Measurements from ENCODE around the gene NAPSA. TPM values are rescaled to one million over a fixed set of nuclear protein-coding genes. Genes with fewer than 3 reads are reported as not detected.
A peak's percentile ranks its signal among the peaks of the same experiment; 100 is the strongest.

NAPSA gene
- total RNA-seq, 1 donor from 2014 or later = not detected

DNA sequence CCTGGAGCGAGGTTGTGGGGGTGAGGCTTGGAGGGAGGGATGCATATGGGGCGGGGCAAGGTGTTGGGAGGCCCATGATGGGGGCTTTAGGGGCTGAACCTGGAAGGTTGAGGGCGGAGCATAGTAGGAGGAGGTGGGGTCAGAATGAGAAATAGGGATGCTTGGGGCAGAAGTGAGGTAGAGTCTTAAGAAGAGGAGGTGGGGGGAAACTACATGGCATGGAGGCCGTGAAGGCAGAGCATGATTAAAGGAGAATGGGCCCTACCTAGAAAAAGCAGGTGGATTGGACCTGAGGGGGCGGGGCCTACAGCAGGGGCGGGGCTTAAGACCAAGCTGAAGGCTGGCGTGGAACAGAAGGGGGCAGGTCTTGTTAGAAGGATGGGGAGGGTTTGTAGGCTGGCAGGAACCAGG lies 11.6 kb upstream of the NAPSA start:
- Mint-ChIP-seq H3K4me1 (ENCODE audit: unreplicated experiment) (peaks cover 4% of the 10 kb centered on the region), H3K36me3 (ENCODE audit: low read depth, unreplicated experiment) (peaks cover 27% of the 10 kb centered on the region), H3K4me3 (ENCODE audit: unreplicated experiment) (peak overlapping the region; percentile 81), H3K27me3 (ENCODE audit: unreplicated experiment) (peaks cover 14% of the 10 kb centered on the region), H3K27ac (ENCODE audit: unreplicated experiment) (peak overlapping the region; percentile 25), H3K9me3 (ENCODE audit: unreplicated experiment) (no peaks in the 10 kb centered on the region)
- no peak for DNase-seq (ENCODE audit: low spot score)
- TF ChIP-seq, protein P1, sequence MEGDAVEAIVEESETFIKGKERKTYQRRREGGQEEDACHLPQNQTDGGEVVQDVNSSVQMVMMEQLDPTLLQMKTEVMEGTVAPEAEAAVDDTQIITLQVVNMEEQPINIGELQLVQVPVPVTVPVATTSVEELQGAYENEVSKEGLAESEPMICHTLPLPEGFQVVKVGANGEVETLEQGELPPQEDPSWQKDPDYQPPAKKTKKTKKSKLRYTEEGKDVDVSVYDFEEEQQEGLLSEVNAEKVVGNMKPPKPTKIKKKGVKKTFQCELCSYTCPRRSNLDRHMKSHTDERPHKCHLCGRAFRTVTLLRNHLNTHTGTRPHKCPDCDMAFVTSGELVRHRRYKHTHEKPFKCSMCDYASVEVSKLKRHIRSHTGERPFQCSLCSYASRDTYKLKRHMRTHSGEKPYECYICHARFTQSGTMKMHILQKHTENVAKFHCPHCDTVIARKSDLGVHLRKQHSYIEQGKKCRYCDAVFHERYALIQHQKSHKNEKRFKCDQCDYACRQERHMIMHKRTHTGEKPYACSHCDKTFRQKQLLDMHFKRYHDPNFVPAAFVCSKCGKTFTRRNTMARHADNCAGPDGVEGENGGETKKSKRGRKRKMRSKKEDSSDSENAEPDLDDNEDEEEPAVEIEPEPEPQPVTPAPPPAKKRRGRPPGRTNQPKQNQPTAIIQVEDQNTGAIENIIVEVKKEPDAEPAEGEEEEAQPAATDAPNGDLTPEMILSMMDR (IDR thresholded peaks at IDR 0.05; ENCODE audit: unreplicated experiment) = no peak

DNA sequence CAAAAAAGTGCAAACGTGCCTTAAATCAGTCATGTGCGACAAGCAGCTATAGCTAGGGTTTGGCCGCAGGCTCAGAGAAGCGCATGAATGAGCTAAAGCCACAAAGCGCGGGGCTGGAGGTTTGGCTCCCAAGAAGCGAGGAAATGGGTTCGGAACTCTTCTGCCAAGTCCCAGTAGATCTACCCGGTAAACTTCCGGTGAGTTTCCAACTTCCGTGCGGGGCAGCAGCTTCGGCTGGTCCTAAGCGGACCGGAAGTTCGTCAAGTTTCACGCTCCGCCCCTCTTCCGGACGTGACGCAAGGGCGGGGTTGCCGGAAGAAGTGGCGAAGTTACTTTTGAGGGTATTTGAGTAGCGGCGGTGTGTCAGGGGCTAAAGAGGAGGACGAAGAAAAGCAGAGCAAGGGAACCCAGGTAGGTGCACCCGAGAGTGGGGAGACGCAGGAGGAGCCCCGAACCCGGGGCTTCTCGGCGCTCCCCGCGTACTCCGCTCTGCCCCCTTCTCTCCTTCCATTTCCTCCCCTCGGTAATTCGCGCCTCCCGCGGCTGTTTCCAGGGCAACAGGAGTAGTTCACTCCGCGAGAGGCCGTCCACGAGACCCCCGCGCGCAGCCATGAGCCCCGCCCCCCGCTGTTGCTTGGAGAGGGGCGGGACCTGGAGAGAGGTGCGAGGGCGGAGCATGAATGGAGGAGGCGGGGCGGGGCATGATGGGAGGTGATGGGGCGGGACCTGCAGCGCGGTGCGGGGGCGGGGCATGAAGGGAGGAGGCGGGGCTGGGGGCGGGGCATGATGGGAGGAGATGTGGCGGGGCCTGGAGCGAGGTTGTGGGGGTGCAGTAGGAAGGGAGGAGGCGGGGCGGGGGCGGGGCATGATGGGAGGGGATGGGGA lies 11.0 kb upstream of the NAPSA start, which contains the start of gene NR1H2:
TSS of gene NR1H2 (plus strand) at position 292 of the 885 bp plus-strand sequence. CDS start 1,149 bp downstream, outside the sequence.
- peak within 1 kb of the TSS; percentile 98 for H3K4me3 Mint-ChIP-seq (ENCODE audit: unreplicated experiment)
- DNase-seq (ENCODE audit: low spot score) = peak; percentile 85
- TF ChIP-seq, protein P1 (IDR thresholded peaks at IDR 0.05; ENCODE audit: unreplicated experiment) = no peak
- H3K4me1 Mint-ChIP-seq (ENCODE audit: unreplicated experiment) = peaks cover 4% of the 10 kb centered on the region
- H3K9me3 Mint-ChIP-seq (ENCODE audit: unreplicated experiment) = no peaks in the 10 kb centered on the region
- H3K36me3 Mint-ChIP-seq (ENCODE audit: low read depth, unreplicated experiment) = peaks cover 25% of the 10 kb centered on the region
- H3K27me3 Mint-ChIP-seq (ENCODE audit: unreplicated experiment) = peaks cover 13% of the 10 kb centered on the region
- H3K27ac Mint-ChIP-seq (ENCODE audit: unreplicated experiment) = peak within 1 kb of the TSS; percentile 99

DNA sequence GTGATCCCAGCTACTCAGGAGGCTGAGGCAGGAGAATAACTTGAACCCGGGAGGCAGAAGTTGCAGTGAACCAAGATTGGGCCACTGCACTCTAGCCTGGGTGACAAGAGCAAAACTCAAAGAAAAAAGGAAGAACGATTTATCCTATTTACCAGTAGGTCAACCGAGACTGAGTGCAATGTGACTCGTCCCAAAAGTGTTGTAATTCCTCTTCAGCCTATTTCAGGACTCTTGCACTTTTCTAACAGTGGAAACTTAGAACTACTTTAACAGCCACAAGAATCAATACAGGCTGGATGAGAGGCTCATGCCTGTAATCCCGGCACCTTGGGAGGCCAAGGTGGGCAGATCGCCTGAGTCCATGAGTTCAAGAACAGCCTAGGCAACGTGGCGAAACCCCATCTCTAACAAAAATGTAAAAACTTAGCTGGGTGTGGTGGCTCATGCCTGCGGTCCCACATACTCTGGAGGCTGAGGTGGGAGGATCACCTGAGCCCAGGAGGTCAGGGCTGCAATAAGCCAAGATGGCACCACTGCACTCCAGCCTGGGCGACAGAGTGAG lies 6.6 kb upstream of the NAPSA start:
- Mint-ChIP-seq H3K36me3 (ENCODE audit: low read depth, unreplicated experiment) (no peaks in the 10 kb centered on the region), H3K4me1 (ENCODE audit: unreplicated experiment) (peaks cover 11% of the 10 kb centered on the region), H3K27ac (ENCODE audit: unreplicated experiment) (no peak overlapping the region), H3K27me3 (ENCODE audit: unreplicated experiment) (peaks cover 6% of the 10 kb centered on the region), H3K4me3 (ENCODE audit: unreplicated experiment) (no peak overlapping the region), H3K9me3 (ENCODE audit: unreplicated experiment) (no peaks in the 10 kb centered on the region)
- DNase-seq (ENCODE audit: low spot score) = no peak
- TF ChIP-seq, protein P1 (IDR thresholded peaks at IDR 0.05; ENCODE audit: unreplicated experiment) = no peak

DNA sequence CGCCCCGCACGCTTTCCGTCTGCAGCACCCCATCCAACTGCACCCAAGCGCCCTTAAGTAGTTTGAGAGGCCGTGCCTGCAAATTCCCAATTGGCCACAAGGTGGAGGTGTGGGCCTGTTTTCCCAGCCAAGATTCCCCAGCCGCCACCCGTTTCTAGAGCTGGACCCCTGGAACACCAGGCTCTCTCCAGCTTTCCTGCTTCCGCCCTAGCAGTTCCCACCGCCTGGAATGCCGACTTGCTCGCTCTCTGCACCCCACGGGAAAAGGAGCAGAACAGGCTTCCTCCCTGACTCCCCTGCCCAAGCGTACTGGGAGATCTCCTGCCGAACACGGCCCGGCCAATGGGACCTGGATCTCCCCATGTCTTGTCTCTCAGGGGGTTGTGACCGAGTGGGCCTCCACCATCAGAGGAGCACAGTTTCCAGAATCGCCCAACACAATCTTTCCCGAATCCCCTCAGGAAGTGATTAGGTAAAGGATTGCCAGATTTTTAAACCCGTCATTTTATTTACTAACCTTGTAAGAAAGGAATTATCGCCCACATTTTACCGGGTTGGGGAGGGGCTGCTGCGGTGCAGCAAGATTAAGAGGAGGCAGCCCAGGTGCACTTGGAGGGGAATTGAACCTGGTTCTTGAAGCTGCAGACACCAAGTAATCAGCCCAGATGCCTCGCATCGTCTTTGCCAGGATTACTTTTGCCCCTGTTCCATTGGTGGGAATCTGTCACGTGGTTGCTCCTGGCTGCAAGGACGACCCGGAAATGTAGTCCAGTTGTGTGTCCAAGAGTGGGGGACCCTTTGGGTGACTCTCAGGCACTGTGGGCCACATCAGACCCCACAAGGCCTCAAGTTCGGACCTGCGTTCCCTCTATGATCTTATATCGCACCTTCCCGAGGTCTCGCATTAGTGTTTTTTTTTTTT lies 3.5 kb upstream of the NAPSA start:
- Mint-ChIP-seq H3K27ac (ENCODE audit: unreplicated experiment) (no peak overlapping the region), H3K9me3 (ENCODE audit: unreplicated experiment) (no peaks in the 10 kb centered on the region), H3K27me3 (ENCODE audit: unreplicated experiment) (peaks cover 2% of the 10 kb centered on the region), H3K4me1 (ENCODE audit: unreplicated experiment) (peaks cover 6% of the 10 kb centered on the region), H3K4me3 (ENCODE audit: unreplicated experiment) (peak overlapping the region; percentile 84), H3K36me3 (ENCODE audit: low read depth, unreplicated experiment) (no peaks in the 10 kb centered on the region)
- peak; percentile 80 for DNase-seq (ENCODE audit: low spot score)
- TF ChIP-seq, protein P1 (IDR thresholded peaks at IDR 0.05; ENCODE audit: unreplicated experiment) = peak; percentile 93
